Measurements from ENCODE around the gene DGKI.

The DGKI gene

GRCh38 chr7:137399827-137400823, 446.6 kb downstream of the DGKI start:
- DNase-seq: no peak

GRCh38 chr7:137396051-137396450, 450.7 kb downstream of the DGKI start:
- no peak for DNase-seq

DNA sequence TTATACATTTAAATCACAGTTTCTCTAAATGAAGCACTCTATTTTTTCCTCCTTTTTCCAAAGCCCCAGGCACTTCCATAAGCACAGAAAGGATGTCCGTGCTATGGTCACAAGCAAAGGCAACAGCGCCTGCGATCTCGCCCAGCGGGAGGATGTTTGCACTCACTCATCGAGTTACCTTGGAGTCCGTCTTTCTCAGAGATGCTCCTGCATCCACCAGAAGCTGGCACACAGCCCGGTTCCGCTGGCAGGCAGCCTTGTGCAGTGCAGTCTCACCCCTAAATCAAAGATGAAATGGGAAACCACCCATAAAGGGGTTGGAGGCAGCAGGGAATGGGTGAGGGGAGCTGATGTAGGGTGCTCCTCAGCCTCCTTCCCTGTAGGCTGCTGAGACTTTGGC, 451.4 kb downstream of the DGKI start:
- no peak for DNase-seq

DNA sequence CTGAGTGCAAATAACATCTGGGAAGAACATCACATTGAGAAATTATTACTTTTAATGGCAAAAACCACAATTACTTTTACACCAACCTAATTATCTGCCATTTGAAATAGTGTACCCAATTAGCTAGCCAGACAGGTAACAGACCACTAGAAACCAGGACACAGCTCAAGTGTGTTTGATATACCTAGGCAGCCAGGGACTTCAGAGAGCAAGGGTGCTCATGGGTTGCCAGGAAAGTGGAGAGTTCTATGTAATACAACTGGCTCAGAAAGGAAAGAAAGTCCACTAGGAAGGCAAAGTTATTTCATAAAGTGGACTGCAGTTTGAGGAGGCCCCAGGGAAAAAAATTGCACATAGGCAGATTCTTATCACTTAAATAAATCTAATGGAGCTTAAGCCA, 453.2 kb downstream of the DGKI start:
- no peak for DNase-seq

DNA sequence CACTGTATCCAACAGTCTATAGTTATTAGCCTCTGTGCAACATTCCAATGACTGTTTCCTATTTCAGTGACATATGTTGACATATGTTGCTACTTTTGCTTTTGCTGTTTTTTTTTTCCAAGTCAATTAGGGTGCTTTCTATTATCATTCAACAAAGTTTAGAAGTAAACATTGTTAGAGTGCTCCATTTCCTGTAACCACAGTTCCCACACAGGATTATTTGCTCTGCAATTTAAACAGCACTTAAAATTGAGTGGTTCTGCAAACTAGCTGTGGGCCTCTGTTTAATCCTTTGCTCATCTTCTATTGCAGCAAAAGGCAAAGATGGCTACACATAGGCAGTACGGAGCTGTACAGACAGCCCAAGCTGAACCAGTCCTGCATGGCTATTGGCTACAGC, 456.7 kb downstream of the DGKI start:
- no peak for DNase-seq

GRCh38 chr7:137388916-137389315, 457.9 kb downstream of the DGKI start:
- DNase-seq: no peak

- DNase-seq: no peak
These were observed 459.8 kb downstream of the DGKI start for GRCh38 chr7:137386966-137387365.

GRCh38 chr7:137381045-137381444, 465.7 kb downstream of the DGKI start:
- DNase-seq: no peak

- no peak for DNase-seq
These were observed 473.3 kb downstream of the DGKI start for GRCh38 chr7:137373507-137373906.

DNA sequence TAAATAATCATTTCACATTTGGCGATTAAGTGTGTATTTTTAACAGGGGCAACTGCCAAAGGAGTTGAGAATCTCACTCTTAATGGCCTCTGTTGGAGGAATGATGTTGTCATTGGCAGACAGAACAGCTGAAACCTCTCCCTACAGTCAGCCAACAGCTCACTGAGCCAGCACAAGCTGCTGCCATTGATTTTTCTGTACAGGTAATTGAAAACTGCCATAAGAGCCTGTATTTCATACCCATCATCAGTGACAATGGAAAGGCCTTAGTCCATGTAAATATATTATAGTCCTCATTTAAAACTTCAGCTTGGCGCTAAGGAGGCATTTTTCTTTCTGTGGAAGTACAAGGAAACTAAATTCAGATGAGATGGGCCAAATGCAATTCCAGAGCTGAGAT, 475.2 kb downstream of the DGKI start:
- no peak for DNase-seq

DNA sequence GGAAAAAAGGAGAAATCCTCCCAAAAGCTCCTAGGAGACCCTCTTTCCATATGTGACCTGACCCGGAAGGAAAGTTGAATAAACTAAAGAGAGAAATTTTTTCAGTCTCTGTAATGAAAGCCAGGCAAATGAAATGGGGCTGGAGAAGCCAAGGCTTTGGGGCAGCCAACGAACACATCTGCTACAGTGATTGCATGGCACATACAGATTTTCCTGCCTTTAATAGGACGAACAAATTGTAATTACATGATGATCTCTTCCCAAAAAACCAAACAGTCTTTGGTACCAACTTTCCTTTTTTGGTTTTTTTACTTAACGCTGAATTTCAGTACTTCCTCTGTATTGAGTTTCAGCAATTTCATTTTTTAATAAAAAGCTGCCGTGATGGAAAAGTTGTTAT, 479.8 kb downstream of the DGKI start:
- no peak for DNase-seq

- DNase-seq: no peak
These were observed 483.1 kb downstream of the DGKI start for GRCh38 chr7:137363683-137364082.

GRCh38 chr7:137360087-137360679, 486.6 kb downstream of the DGKI start:
- DNase-seq: no peak

DNA sequence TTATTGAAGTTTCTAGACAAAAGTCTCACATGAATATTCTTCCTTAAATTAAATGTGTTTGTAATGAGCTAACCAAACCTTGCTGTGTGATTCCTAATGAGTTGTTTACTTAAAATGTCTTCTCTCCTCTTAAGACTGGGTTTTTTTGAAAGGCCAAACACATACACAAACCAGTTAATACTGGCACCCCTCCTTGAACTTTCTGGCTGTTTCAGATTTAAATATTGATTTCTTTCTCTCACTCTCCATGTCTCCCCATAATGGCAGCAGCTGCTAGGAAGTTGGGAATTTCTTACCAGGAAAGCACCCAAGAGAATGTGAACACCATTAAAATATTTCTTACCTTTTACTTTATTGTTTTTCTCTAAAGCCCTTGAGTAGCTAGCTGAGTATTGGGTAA, 491.8 kb downstream of the DGKI start:
- DNase-seq: no peak

- DNase-seq: no peak
These were observed 492.4 kb downstream of the DGKI start for GRCh38 chr7:137354396-137354795.

GRCh38 chr7:137351941-137352340, 494.8 kb downstream of the DGKI start:
- no peak for DNase-seq

DNA sequence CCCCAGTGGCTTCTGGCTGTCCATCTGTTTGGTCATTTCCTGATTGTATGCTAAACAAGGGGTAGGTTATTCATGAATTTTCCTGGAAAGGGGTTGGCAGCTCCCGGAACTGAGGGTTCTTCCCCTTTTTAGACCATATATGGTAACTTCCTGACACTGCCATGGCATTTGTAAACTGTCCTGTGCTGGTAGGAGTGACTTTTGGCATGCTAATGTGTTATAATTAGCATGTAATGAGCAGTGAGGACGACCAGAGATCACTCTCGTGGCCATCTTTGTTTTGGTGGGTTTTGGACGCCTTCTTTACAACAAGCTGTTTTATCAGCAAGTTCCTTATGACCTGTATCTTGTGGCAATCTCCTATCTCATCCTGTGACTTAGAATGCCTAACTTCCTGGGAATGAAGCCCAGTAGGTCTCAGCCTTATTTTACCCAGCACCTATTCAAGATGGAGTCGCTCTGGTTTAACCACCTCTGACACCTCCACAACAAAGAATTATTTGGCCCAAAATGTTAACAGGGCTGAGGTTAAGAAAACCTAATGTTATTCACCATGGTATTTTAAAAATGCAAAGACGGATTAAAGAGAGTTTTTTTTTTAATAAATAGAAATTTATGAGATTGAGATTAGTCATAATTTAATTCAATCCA, 500.9 kb downstream of the DGKI start:
- no peak for DNase-seq

DNA sequence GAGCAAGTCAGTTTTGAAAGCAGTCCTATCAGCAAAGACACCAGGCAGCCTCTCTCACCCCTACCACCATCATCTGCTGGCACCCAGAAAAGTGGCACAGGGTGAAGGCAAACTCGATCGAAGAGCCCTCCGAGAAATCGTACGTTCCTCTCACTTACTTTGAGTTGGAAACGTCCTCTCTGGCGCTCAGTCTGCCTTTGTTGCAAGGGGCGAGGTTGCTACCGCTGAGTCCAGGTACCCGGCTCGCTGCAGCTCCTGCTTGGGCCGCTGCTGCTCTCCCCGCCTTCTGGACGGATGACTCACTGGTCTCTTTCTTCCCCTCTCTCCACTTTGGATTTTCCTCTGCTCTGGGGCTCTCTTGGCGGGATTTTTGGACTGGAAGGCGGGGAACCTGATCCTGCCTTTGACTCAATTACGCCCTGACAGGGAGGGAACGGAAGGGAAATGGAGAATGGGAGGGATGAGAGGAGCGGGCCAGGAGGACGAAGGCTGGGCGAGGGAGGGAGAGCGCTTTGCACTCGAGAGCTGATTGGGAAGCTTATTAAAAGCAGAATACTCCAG, 503.4 kb downstream of the DGKI start, which contains the start of gene PTN:
PTN (minus strand) TSS at position 453 of the 561 bp plus-strand sequence. CDS start 88,760 bp downstream, outside the sequence.
- no peak for DNase-seq

DNA sequence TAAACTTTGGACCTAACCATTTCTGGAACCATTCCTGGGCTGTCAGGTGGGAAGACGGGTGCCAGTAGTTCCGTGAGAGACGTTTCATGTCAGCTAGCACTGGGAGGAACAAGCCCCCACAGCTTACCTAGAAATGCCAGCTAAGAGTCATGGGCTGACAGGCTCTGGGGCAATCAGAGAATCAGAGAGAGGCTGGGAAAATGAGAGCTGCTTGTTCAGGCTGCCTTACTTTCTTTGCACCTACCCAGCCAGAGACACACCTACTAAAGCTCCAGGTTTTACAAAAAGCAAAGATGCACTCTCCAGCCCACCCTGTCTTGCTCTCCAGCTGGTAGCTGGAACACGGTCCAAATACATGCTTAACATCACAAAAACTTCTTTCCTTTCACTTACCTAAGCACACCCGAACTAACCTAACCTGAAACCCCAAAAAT, 503.9 kb downstream of the DGKI start:
- no peak for DNase-seq

DNA sequence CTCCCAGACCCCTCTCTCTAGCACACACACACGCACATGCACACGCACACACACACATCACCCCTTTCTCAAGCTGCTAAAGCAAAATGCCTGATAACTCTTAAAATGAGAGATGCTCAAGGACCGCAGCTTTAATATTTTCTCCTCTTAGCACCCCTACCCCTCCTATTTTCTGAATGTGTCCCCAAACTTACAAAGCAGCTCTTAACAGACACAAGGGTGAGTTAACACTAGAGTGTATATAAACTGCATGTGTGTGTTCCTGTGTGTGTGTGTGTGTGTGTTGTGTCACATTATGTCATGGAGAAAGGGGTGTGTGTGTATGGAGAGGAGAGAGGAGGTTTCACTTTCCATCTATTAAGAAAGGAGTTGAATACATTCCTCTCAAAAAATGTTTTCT, 504.5 kb downstream of the DGKI start:
- DNase-seq: no peak

- DNase-seq: no peak
These were observed 508.9 kb downstream of the DGKI start for GRCh38 chr7:137337902-137338301.

DNA sequence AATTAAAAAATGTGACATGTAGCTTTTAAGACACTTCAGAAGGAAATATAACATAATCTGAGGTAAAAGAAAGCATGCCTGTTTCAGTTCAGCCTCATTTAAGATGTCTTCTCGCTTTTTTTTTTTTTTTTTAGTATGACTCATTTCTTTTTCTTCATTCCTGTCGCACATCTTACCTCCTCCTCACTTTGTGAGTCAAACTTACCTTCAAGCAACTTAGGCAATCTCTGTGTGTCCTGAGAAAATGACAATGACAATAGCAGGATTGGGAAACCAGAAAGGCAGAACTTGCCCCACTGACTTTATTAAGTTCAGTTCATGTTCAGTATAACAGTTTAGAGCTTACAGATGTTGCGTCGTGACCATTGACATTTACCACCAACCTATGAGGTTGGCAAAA, 511.0 kb downstream of the DGKI start:
- no peak for DNase-seq

GRCh38 chr7:137331378-137331777, 515.4 kb downstream of the DGKI start:
- no peak for DNase-seq

All from stimulated activated CD4-positive, alpha-beta T cell treated with anti-CD3 and anti-CD28 coated beads, Interleukin-1b, Interleukin-23, amount 100 ng/mL, for 48 hours (primary cell).